ENCODE data around the gene MED26. TPM values are rescaled to one million over a fixed set of nuclear protein-coding genes. Genes with fewer than 3 reads are reported as not detected.

Gene MED26
- total RNA-seq, 1 donor from 2014 or later, result 11.7 TPM

- H3K27me3 Mint-ChIP-seq (ENCODE audit: low read depth), result no peaks in the 10 kb centered on the region
- no peak overlapping the region for H3K27ac Mint-ChIP-seq (ENCODE audit: unreplicated experiment)
- H3K9me3 Mint-ChIP-seq, result no peaks in the 10 kb centered on the region
- peaks cover 10% of the 10 kb centered on the region for H3K4me1 Mint-ChIP-seq
- TF ChIP-seq CTCF (conservative IDR thresholded peaks at IDR 0.05), result no peak
- no peak overlapping the region for H3K4me3 Mint-ChIP-seq
- H3K36me3 Mint-ChIP-seq (ENCODE audit: low read depth), result peaks cover 19% of the 10 kb centered on the region
- DNase-seq (ENCODE audit: low read depth, low spot score), result no peak
Observed at GRCh38 chr19:16641695-16642094, 13.7 kb upstream of the MED26 start.

- TF ChIP-seq CTCF (conservative IDR thresholded peaks at IDR 0.05), result no peak
- Mint-ChIP-seq H3K27ac (ENCODE audit: unreplicated experiment) (peak overlapping the region; percentile 57), H3K4me3 (no peak overlapping the region), H3K9me3 (no peaks in the 10 kb centered on the region), H3K4me1 (peaks cover 10% of the 10 kb centered on the region), H3K36me3 (ENCODE audit: low read depth) (peaks cover 19% of the 10 kb centered on the region), H3K27me3 (ENCODE audit: low read depth) (no peaks in the 10 kb centered on the region)
- DNase-seq (ENCODE audit: low read depth, low spot score), result no peak
Observed at GRCh38 chr19:16640951-16641350, 12.9 kb upstream of the MED26 start.

- no peaks in the 10 kb centered on the region for H3K27me3 Mint-ChIP-seq (ENCODE audit: low read depth)
- H3K4me3 Mint-ChIP-seq, result no peak overlapping the region
- no peak for TF ChIP-seq CTCF (conservative IDR thresholded peaks at IDR 0.05)
- no peak for DNase-seq (ENCODE audit: low read depth, low spot score)
- peaks cover 14% of the 10 kb centered on the region for H3K36me3 Mint-ChIP-seq (ENCODE audit: low read depth)
- H3K27ac Mint-ChIP-seq (ENCODE audit: unreplicated experiment), result no peak overlapping the region
- H3K9me3 Mint-ChIP-seq, result no peaks in the 10 kb centered on the region
- H3K4me1 Mint-ChIP-seq, result no peaks in the 10 kb centered on the region
Observed at GRCh38 chr19:16638666-16639065, 10.7 kb upstream of the MED26 start.

- no peaks in the 10 kb centered on the region for H3K4me1 Mint-ChIP-seq
- no peaks in the 10 kb centered on the region for H3K27me3 Mint-ChIP-seq (ENCODE audit: low read depth)
- H3K9me3 Mint-ChIP-seq, result no peaks in the 10 kb centered on the region
- H3K27ac Mint-ChIP-seq (ENCODE audit: unreplicated experiment), result peak overlapping the region; percentile 75
- H3K36me3 Mint-ChIP-seq (ENCODE audit: low read depth), result peaks cover 7% of the 10 kb centered on the region
- DNase-seq (ENCODE audit: low read depth, low spot score), result no peak
- TF ChIP-seq CTCF (conservative IDR thresholded peaks at IDR 0.05), result no peak
- no peak overlapping the region for H3K4me3 Mint-ChIP-seq
Observed at GRCh38 chr19:16637535-16637934, 9.5 kb upstream of the MED26 start.

GRCh38 chr19:16631465-16631864, 3.5 kb upstream of the MED26 start:
- peaks cover 17% of the 10 kb centered on the region for H3K4me1 Mint-ChIP-seq
- H3K27ac Mint-ChIP-seq (ENCODE audit: unreplicated experiment), result no peak overlapping the region
- no peaks in the 10 kb centered on the region for H3K27me3 Mint-ChIP-seq (ENCODE audit: low read depth)
- peaks cover 5% of the 10 kb centered on the region for H3K36me3 Mint-ChIP-seq (ENCODE audit: low read depth)
- no peak overlapping the region for H3K4me3 Mint-ChIP-seq
- no peak for DNase-seq (ENCODE audit: low read depth, low spot score)
- no peak for TF ChIP-seq CTCF (conservative IDR thresholded peaks at IDR 0.05)
- no peaks in the 10 kb centered on the region for H3K9me3 Mint-ChIP-seq

Measured in neural crest cell (in vitro differentiated cells).